ENCODE results near the gene FIS1.
"Not testable (repeated sequence)": the region's sequence is repeated elsewhere in the genome, so short reads cannot be mapped to it uniquely, and the experiment has no call there.

DNA sequence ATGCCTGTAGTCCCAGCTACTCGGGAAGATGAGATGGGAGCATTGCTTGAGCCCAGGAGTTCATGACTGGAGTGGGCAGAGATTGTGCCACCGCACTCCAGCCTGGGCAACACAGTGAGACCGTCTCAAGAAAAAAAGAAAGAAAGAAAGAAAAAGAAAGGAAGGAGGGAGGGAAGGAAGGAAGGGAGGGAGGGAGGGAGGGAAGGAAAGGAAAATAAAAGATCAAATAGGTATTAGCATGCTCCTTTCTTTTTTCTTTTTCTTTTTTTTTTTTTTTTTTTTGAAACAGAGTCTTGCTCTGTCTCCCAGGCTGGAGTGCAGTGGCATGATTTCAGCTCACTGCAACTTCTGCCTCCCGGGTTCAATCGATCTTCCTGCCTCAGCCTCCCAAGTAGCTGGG lies 8.3 kb upstream of the FIS1 start:
- TF ChIP-seq, protein P1, sequence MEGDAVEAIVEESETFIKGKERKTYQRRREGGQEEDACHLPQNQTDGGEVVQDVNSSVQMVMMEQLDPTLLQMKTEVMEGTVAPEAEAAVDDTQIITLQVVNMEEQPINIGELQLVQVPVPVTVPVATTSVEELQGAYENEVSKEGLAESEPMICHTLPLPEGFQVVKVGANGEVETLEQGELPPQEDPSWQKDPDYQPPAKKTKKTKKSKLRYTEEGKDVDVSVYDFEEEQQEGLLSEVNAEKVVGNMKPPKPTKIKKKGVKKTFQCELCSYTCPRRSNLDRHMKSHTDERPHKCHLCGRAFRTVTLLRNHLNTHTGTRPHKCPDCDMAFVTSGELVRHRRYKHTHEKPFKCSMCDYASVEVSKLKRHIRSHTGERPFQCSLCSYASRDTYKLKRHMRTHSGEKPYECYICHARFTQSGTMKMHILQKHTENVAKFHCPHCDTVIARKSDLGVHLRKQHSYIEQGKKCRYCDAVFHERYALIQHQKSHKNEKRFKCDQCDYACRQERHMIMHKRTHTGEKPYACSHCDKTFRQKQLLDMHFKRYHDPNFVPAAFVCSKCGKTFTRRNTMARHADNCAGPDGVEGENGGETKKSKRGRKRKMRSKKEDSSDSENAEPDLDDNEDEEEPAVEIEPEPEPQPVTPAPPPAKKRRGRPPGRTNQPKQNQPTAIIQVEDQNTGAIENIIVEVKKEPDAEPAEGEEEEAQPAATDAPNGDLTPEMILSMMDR (IDR thresholded peaks at IDR 0.05): not testable (repeated sequence)
- not testable (repeated sequence) for TF ChIP-seq POLR2A (IDR thresholded peaks at IDR 0.05)
